HG03060 (cell line): ENCODE results near the gene KCNK18.

ENCODE experiments used
- ATAC-seq: cut with Tn5 transposase; IDR thresholded peaks from one replicate; pipeline ENCODE4 v1.9.1; 2021; ENCODE audit warnings: low read depth, moderate number of reproducible peaks; ENCODE audit not compliant: unreplicated experiment

KCNK18 gene

GRCh38 chr10:117197189-117197588 is at the start of gene KCNK18:
Gene KCNK18 (plus strand): TSS chr10:117197489. CDS start chr10:117197489, 0 bp downstream.
- ATAC-seq, result no peak

GRCh38 chr10:117148284-117148683 is 49.0 kb upstream of the KCNK18 start:
- ATAC-seq, result no peak

GRCh38 chr10:117152668-117153067 is 44.6 kb upstream of the KCNK18 start:
- no peak for ATAC-seq

GRCh38 chr10:117158297-117158696 is 39.0 kb upstream of the KCNK18 start:
- no peak for ATAC-seq

- no peak for ATAC-seq
Measured at GRCh38 chr10:117159390-117159789, 37.9 kb upstream of the KCNK18 start.

GRCh38 chr10:117160567-117160966 is 36.7 kb upstream of the KCNK18 start:
- ATAC-seq, result no peak

GRCh38 chr10:117161386-117162033 is 35.8 kb upstream of the KCNK18 start:
- no peak for ATAC-seq

- ATAC-seq, result no peak
Measured at GRCh38 chr10:117162093-117163060, 34.9 kb upstream of the KCNK18 start.

- no peak for ATAC-seq
Measured at GRCh38 chr10:117163061-117163953, 34.0 kb upstream of the KCNK18 start.

GRCh38 chr10:117163954-117164548 is 33.2 kb upstream of the KCNK18 start:
- ATAC-seq, result no peak

- no peak for ATAC-seq
Measured at GRCh38 chr10:117164592-117165537, 32.4 kb upstream of the KCNK18 start.

- ATAC-seq, result no peak
Measured at GRCh38 chr10:117165538-117166417, 31.5 kb upstream of the KCNK18 start.

- ATAC-seq, result no peak
Measured at GRCh38 chr10:117166418-117167345, 30.6 kb upstream of the KCNK18 start.

GRCh38 chr10:117167346-117167788 is 29.9 kb upstream of the KCNK18 start:
- no peak for ATAC-seq

GRCh38 chr10:117167789-117168674 is 29.3 kb upstream of the KCNK18 start:
- ATAC-seq, result no peak

- ATAC-seq, result no peak
Measured at GRCh38 chr10:117168729-117169128, 28.6 kb upstream of the KCNK18 start.
